GM10847 (cell line): ENCODE results near the gene CTPS1.

Source experiments
- POLR2A ChIP-seq: IDR thresholded peaks from 2 replicates; pipeline ENCODE4 v1.6.1; 2011; ENCODE audit not compliant: insufficient read length; ENCODE audit errors: extremely low read depth

The CTPS1 gene

GRCh38 chr1:41005876-41006275 lies 26.4 kb downstream of the CTPS1 start:
- TF ChIP-seq POLR2A: no peak

GRCh38 chr1:41006942-41007865 lies 27.7 kb downstream of the CTPS1 start:
- no peak for TF ChIP-seq POLR2A

- TF ChIP-seq POLR2A: no peak
Measured at GRCh38 chr1:41009466-41009865, 30.0 kb downstream of the CTPS1 start.

- TF ChIP-seq POLR2A: no peak
Measured at GRCh38 chr1:41010345-41010744, 30.8 kb downstream of the CTPS1 start.

- no peak for TF ChIP-seq POLR2A
Measured at GRCh38 chr1:41013024-41013423, 33.5 kb downstream of the CTPS1 start.

- TF ChIP-seq POLR2A: no peak
Measured at GRCh38 chr1:41013796-41014195, 34.3 kb downstream of the CTPS1 start.

GRCh38 chr1:41014871-41015270 lies 35.4 kb downstream of the CTPS1 start:
- no peak for TF ChIP-seq POLR2A

GRCh38 chr1:41015281-41015896 lies 35.9 kb downstream of the CTPS1 start:
- TF ChIP-seq POLR2A: no peak

GRCh38 chr1:41015897-41016470 lies 36.5 kb downstream of the CTPS1 start:
- TF ChIP-seq POLR2A: no peak

- no peak for TF ChIP-seq POLR2A
Measured at GRCh38 chr1:41017141-41018017, 37.9 kb downstream of the CTPS1 start.

GRCh38 chr1:41018018-41018410 lies 38.5 kb downstream of the CTPS1 start:
- TF ChIP-seq POLR2A: no peak

GRCh38 chr1:41019353-41019745 lies 39.9 kb downstream of the CTPS1 start:
- TF ChIP-seq POLR2A: no peak

- TF ChIP-seq POLR2A: no peak
Measured at GRCh38 chr1:41020109-41020576, 40.6 kb downstream of the CTPS1 start.

GRCh38 chr1:41020654-41021053 lies 41.2 kb downstream of the CTPS1 start:
- no peak for TF ChIP-seq POLR2A

- TF ChIP-seq POLR2A: no peak
Measured at GRCh38 chr1:41021526-41022308, 42.2 kb downstream of the CTPS1 start, which contains the start of gene SLFNL1. SLFNL1 (minus strand) TSS chr1:41021725; CDS start chr1:41020660, 1,065 bp downstream.

- TF ChIP-seq POLR2A: no peak
Measured at GRCh38 chr1:41022424-41022823, 42.9 kb downstream of the CTPS1 start.
